ENCODE measurements around the gene ARHGEF17.

The ARHGEF17 gene

DNA sequence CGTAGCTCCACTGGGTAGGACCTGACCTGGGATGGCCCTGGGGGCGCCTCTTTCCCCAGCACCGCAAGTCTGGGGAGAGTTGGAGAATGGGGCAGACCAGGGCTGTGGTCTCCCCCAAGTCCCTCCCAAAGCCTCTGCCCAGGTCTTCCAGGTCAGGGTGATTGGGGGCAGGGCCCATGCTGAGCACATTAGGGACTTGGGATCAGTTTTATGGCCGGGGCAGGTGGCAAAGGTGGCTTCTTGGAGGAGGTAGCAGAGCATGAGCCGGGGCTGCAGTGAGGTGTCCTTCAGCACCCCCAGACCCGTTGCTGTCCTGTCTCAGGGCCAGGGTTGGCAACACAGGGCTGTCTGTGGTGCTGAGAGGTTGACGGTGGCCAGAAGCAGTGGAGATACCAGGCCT, 74.1 kb downstream of the ARHGEF17 start:
- TF ChIP-seq, protein P1, sequence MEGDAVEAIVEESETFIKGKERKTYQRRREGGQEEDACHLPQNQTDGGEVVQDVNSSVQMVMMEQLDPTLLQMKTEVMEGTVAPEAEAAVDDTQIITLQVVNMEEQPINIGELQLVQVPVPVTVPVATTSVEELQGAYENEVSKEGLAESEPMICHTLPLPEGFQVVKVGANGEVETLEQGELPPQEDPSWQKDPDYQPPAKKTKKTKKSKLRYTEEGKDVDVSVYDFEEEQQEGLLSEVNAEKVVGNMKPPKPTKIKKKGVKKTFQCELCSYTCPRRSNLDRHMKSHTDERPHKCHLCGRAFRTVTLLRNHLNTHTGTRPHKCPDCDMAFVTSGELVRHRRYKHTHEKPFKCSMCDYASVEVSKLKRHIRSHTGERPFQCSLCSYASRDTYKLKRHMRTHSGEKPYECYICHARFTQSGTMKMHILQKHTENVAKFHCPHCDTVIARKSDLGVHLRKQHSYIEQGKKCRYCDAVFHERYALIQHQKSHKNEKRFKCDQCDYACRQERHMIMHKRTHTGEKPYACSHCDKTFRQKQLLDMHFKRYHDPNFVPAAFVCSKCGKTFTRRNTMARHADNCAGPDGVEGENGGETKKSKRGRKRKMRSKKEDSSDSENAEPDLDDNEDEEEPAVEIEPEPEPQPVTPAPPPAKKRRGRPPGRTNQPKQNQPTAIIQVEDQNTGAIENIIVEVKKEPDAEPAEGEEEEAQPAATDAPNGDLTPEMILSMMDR (IDR thresholded peaks at IDR 0.05), result no peak

DNA sequence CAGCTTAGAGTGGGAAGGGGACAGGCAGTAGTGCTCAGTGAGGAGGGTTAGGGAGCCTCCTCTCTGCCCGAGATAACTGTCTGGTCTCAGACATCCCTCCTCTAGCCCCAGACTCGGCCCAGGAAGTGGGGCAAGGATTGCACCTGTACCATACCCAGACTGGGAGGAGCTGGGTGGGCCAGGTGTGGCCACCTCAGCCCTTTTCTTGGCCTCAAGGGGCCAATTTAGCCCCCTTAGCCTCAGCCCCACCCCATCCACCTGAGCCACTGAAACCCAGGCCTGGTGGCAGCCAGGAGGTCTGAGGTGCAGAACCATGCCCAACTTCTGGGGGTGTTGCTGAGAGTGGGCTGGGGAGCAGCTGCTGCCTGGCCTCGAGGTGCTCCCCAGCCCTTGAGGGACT, 74.7 kb downstream of the ARHGEF17 start:
- TF ChIP-seq, protein P1 (IDR thresholded peaks at IDR 0.05), result no peak

DNA sequence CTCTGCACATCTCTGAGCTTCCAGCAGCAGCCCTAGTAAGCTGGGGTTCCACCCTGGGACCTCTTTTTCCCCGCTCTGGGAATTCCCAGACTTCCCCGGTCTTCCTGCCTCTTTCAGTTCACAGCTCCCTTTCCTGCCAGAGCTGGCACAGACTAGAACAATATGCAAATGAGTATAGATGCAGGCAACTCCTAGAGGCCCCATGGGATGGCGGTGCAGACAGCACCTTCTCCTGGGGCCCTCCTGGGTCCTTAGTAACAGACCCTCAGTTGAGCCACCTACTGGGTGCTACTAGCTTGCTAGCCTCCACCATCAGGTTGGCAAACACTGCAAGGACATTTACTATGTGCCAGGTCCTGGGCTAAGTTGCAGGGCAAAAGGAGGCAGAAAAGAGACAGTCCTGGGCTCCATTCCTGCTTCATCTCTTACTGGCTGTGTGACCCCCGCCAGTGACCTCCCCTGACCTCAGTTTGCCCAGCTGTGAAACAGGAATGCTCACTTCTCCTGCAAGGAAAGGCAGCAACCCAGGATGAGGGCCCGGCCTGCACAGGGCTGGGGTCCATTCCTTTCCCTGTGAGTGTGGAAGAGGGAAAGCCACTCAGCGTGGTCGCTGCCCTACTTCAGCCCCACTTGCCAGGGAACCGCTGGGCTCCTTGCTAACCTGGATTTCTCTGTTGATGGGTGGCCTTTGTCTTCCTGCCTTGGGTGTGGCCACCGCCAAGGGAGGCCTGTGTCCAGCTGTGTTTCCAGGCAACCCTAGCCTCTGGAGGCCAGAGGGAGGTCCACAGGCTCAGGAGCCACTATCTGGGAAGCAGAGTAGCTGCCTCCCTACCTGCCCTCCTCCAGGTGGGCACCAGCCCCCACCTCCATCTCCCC, 75.4 kb downstream of the ARHGEF17 start:
- TF ChIP-seq, protein P1 (IDR thresholded peaks at IDR 0.05), result no peak

DNA sequence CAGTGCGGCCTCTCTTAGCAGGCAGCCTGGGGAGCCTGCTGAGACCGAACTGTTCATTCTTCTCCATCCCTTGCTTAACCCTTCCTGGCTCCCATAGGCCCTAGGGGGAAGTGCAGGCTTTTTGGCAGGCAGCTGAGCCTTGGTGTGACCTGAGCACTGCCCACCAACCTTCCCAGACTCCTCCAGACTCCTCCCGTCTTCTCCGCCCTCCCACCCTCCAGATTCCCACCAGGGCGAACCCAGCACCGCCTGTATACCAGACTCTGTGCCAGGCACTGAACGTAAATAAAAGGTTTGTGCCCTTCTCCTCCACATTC, 76.0 kb downstream of the ARHGEF17 start:
- TF ChIP-seq, protein P1 (IDR thresholded peaks at IDR 0.05), result no peak

DNA sequence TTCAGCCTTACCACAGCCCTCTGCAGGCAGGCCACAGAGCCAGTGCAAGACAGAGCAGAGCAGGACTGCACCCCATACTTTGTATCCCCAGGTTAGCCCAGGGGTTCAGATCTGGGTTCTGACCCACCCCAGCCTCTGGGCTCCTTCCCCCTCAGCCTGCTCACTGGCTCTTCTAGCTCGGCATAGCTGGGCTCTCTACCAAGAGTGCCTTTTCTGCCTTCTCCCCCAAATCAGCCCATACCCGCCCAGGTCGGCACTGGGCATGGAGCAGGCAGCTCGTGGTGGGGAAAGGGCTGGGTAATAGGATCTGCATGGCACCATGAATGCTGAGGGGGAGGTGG, 76.4 kb downstream of the ARHGEF17 start:
- TF ChIP-seq, protein P1 (IDR thresholded peaks at IDR 0.05), result no peak

DNA sequence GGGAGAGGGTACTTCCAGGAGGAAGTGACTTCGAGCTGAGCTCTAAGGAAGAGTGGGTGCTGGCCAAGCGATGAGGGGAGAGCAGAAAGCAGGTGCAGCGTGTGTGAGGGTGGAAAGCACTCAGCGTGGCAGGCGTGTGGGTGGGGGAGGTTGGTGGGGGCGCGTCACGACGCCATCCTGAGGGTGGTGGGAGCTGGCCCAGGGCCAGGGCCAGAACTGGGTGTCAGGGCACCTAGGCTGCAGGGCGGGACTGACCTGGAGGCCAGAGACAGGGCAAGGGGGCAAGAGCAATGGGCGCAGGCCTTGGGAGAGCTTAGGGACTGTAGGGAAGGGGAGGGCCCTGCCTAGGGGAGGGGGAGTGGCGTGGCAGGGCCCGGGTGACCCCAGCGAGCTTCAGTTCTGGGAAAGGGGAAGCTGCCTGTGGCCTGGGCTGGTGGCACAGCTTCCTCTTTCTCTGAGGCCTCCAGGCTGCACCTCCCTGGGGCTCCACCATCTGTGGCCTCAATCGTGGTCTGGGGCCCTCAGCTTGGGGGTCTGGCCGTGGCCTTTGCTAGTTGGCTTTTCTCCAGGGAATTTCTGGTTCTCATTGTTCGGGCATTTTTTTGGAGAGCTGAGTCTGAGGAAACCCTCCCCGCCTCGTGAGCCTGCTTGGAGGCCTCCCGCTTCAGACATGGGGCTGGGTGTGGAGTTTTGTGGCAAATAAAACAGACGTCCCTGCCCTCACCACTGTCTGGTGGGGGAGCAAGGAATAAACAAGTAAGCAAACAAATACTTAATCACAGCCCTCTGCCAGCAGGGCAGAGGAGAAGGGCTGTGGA, 77.0 kb downstream of the ARHGEF17 start:
- TF ChIP-seq, protein P1 (IDR thresholded peaks at IDR 0.05), result no peak

DNA sequence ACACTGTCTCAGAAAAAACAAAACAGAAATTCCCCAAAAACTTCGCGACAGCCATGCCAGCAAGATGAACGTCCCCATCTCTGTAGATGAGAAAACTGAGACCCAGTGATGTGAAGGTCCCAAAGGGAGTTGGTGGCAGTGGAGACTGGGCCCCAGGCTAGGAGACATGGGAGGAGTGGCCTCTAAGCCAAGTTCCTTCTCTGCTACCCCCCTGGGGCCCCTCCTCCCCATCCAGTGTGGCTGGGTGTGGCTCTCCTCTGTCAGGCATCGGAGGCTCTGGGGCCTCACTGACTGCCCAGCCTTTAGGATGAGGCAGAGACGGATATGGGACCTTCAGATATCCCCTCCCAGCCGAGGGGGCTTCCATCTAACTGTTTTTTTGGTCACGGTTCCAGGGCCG, 77.9 kb downstream of the ARHGEF17 start:
- TF ChIP-seq, protein P1 (IDR thresholded peaks at IDR 0.05), result no peak

All from LNCAP (cell line).